Measurements from ENCODE around the gene TNXB. TPM values are rescaled to one million over a fixed set of nuclear protein-coding genes. Genes with fewer than 3 reads are reported as not detected.
A peak's percentile ranks its signal among the peaks of the same experiment; 100 is the strongest.
"Not testable (repeated sequence)": the region's sequence is repeated elsewhere in the genome, so short reads cannot be mapped to it uniquely, and the experiment has no call there.

Gene TNXB
- total and polyA plus RNA-seq, 2 of the 4 experiments (the other 2 are of a cell fraction): 0.05 TPM; not detected in 1

DNA sequence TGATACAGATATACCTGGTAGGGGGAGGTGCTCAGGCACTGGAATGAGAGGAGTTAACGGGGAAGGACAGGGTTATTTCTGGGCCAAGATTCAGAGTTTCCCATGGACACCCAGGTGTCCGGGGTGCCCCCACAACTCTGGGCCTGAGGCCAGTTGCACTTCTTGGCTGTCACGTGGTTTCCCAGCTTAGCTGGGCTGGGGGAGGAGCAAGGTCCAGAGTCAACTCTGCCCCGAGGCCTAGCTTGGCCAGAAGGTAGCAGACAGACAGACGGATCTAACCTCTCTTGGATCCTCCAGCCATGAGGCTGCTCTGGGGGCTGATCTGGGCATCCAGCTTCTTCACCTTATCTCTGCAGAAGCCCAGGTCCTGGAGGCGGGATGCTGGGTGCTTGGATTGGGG, 94.6 kb downstream of the TNXB start, which contains the start of gene C4B:
C4B (plus strand) TSS at position 249 of the 400 bp plus-strand sequence; CDS start at position 300, 51 bp downstream.
- H4K91ac ChIP-seq (ENCODE audit: insufficient read depth, low read depth, low read length); BruUV-seq (replicated peaks); intact Hi-C loops (cut with micrococcal nuclease); H3K9ac ChIP-seq (ENCODE audit: low read depth, low read length); H3K9me3 ChIP-seq (ENCODE audit: control insufficient read depth, insufficient read depth, low read length); H3K14ac ChIP-seq (replicated peaks; ENCODE audit: low read depth, low read length); dilution Hi-C loops (cut with HindIII; ENCODE audit: low sequenced_read_pairs, unreplicated experiment); H3K4ac ChIP-seq (ENCODE audit: low read depth, low read length); H3K4me1 ChIP-seq (ENCODE audit: control insufficient read depth, insufficient read depth, low read length); H2BK120ac ChIP-seq (ENCODE audit: low read depth, low read length); H2BK15ac ChIP-seq (ENCODE audit: low read depth, low read length); H3K4me3 ChIP-seq (ENCODE audit: insufficient read depth, low read depth, low read length); H3K27me3 ChIP-seq (ENCODE audit: control insufficient read depth, insufficient read depth, low read length); H2BK20ac ChIP-seq (ENCODE audit: low read depth, low read length); H3K9me1 ChIP-seq (ENCODE audit: insufficient read depth, low read length); H2BK5ac ChIP-seq (ENCODE audit: low read depth, low read length, poor library complexity, severe bottlenecking); H3K36me3 ChIP-seq (ENCODE audit: control insufficient read depth, insufficient read depth, low read length); H3K23ac ChIP-seq (ENCODE audit: low read depth, low read length); DNase-seq; CTCF ChIA-PET; H2AK5ac ChIP-seq (ENCODE audit: low read depth, low read length); H4K20me1 ChIP-seq (ENCODE audit: insufficient read depth, low read length); H2AFZ ChIP-seq (replicated peaks; ENCODE audit: low read length, poor library complexity); H3K56ac ChIP-seq (ENCODE audit: extremely low read depth, insufficient read depth, low read length); H4K8ac ChIP-seq (ENCODE audit: low read depth in 2 of 2, low read length in 2 of 2); in situ Hi-C loops (cut with MboI; ENCODE audit: low sequenced_read_pairs); H3K4me2 ChIP-seq (ENCODE audit: low read depth, low read length); H3K18ac ChIP-seq (ENCODE audit: low read depth, low read length); H3K27ac ChIP-seq (ENCODE audit: insufficient read depth, low read length); H3K79me1 ChIP-seq (ENCODE audit: low read depth in 1 of 2, low read length in 2 of 2); H2AK9ac ChIP-seq (replicated peaks; ENCODE audit: low read depth, low read length, poor library complexity); POLR2A ChIA-PET (ENCODE audit: unreplicated experiment); H4K5ac ChIP-seq (ENCODE audit: low read depth, low read length): not testable (repeated sequence)
- peak; percentile 54 for ATAC-seq (ENCODE audit: low read depth)
- no CpG with 5 or more reads among the region's 6 CpGs for WGBS, 2 experiments (ENCODE audit: extremely low coverage in 2 of 2, insufficient read length in 1 of 2)

DNA sequence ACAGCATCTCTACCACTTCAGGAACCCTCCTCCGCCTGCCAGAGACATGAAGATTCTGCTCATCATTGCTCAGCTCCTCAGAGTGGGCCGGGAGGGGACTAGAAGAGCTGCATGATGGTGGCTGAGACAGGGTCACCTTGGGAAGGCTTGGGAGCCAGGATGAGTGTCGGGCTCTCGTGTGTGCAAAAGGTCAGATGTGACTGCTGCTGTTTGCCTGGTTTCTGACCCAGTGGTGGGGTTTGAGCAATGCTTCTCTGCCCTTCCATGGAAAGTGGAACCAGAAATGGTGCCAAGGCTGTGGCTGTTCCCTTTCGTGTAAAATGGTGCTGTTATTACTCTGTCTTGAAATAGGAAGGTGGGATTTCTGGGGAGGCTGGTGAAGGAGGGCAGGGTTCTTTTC, 95.4 kb downstream of the TNXB start:
- H4K20me1 ChIP-seq (ENCODE audit: insufficient read depth, low read length); CTCF ChIA-PET; H2BK15ac ChIP-seq (ENCODE audit: low read depth, low read length); H3K14ac ChIP-seq (replicated peaks; ENCODE audit: low read depth, low read length); H3K4ac ChIP-seq (ENCODE audit: low read depth, low read length); H3K18ac ChIP-seq (ENCODE audit: low read depth, low read length); ATAC-seq (ENCODE audit: low read depth); H3K27ac ChIP-seq (ENCODE audit: insufficient read depth, low read length); POLR2A ChIA-PET (ENCODE audit: unreplicated experiment); H2BK5ac ChIP-seq (ENCODE audit: low read depth, low read length, poor library complexity, severe bottlenecking); H2AFZ ChIP-seq (replicated peaks; ENCODE audit: low read length, poor library complexity); H2BK120ac ChIP-seq (ENCODE audit: low read depth, low read length); H2AK5ac ChIP-seq (ENCODE audit: low read depth, low read length); H3K4me1 ChIP-seq (ENCODE audit: control insufficient read depth, insufficient read depth, low read length); H4K91ac ChIP-seq (ENCODE audit: insufficient read depth, low read depth, low read length); intact Hi-C loops (cut with micrococcal nuclease); H2BK20ac ChIP-seq (ENCODE audit: low read depth, low read length); H3K79me1 ChIP-seq (ENCODE audit: low read depth in 1 of 2, low read length in 2 of 2); dilution Hi-C loops (cut with HindIII; ENCODE audit: low sequenced_read_pairs, unreplicated experiment); H4K8ac ChIP-seq (ENCODE audit: low read depth in 2 of 2, low read length in 2 of 2); H3K36me3 ChIP-seq (ENCODE audit: control insufficient read depth, insufficient read depth, low read length); H3K4me3 ChIP-seq (ENCODE audit: insufficient read depth, low read depth, low read length); DNase-seq; in situ Hi-C loops (cut with MboI; ENCODE audit: low sequenced_read_pairs); H4K5ac ChIP-seq (ENCODE audit: low read depth, low read length); H3K9me1 ChIP-seq (ENCODE audit: insufficient read depth, low read length); H3K9me3 ChIP-seq (ENCODE audit: control insufficient read depth, insufficient read depth, low read length); H3K27me3 ChIP-seq (ENCODE audit: control insufficient read depth, insufficient read depth, low read length); BruUV-seq (replicated peaks); H3K4me2 ChIP-seq (ENCODE audit: low read depth, low read length); H3K23ac ChIP-seq (ENCODE audit: low read depth, low read length); H3K9ac ChIP-seq (ENCODE audit: low read depth, low read length); H3K56ac ChIP-seq (ENCODE audit: extremely low read depth, insufficient read depth, low read length); H2AK9ac ChIP-seq (replicated peaks; ENCODE audit: low read depth, low read length, poor library complexity): not testable (repeated sequence)
- WGBS, 2 experiments (ENCODE audit: extremely low coverage in 2 of 2, insufficient read length in 1 of 2): no CpG with 5 or more reads among the region's 5 CpGs
